Tibial artery (tissue), 4 donors: ENCODE data around the gene PIAS1.

ENCODE experiments used
- DNase-seq, 2 donors: peaks; one replicate each; pipeline ENCODE4 v3.0.0-alpha.2; 2019
- H3K27ac ChIP-seq, 2 donors: fragments of 200-600 bp; sonication (generic) in 1 of 2; 1 replicate in 1 of 2; 2 replicates in 1 of 2; pipeline ENCODE4 v1.5.1; 2018 to 2019; ENCODE audit warnings: mild to moderate bottlenecking in 1 of 2
- H3K27me3 ChIP-seq, 2 donors: fragments of 200-600 bp; sonication (generic) in 1 of 2; one replicate each; pipeline versions ENCODE4 v1.5.1 to v1.6.0; 2016 to 2019
- H3K36me3 ChIP-seq, 3 donors: fragments of 200-600 bp; sonication (generic) in 2 of 3; one replicate each; pipeline ENCODE4 v1.5.1; 2016 to 2019; ENCODE audit warnings: mild to moderate bottlenecking in 2 of 3
- H3K4me1 ChIP-seq, 4 donors: fragments of 200-600 bp; sonication (generic) in 2 of 4; 1 replicate in 3 of 4; 2 replicates in 1 of 4; pipeline ENCODE4 v1.5.1; 2016 to 2019
- H3K4me3 ChIP-seq, 2 donors: fragments of 200-600 bp; sonication (generic) in 1 of 2; 1 replicate in 1 of 2; 2 replicates in 1 of 2; pipeline ENCODE4 v1.5.1; 2018 to 2019; ENCODE audit warnings: mild to moderate bottlenecking in 2 of 2
- H3K9me3 ChIP-seq, 3 donors: fragments of 200-600 bp; sonication (generic) in 1 of 3; one replicate each; pipeline ENCODE4 v1.5.1; 2016 to 2019
- CTCF ChIP-seq, 2 experiments: fragments of 200-600 bp in 1 of 2; fragments of 450-650 bp in 1 of 2; IDR thresholded peaks; one replicate each; pipeline ENCODE4 v1.5.1; 2017 to 2019; ENCODE audit warnings: antibody characterized with exemption in 2 of 2, mild to moderate bottlenecking in 1 of 2, moderate library complexity in 1 of 2
- intact Hi-C: fragments of 100-400 bp; cut with DNase I; formaldehyde crosslinking; loops from one replicate; pipeline ENCODE4 v1.15.0; 2023; ENCODE audit warnings: low total_unique reads

Gene PIAS1

GRCh38 chr15:68107142-68107541, 53.0 kb downstream of the PIAS1 start:
- peaks cover 0 to 13% (median 6%) of the 10 kb centered on the region in 3 donors for H3K36me3 ChIP-seq
- no peak overlapping the region for H3K4me3 ChIP-seq
- peaks cover 0 to 38% (median 8%) of the 10 kb centered on the region in 4 donors for H3K4me1 ChIP-seq
- no peaks in the 10 kb centered on the region for H3K9me3 ChIP-seq
- no peak for DNase-seq
- intact Hi-C loops, result no loop called here
- TF ChIP-seq CTCF (IDR thresholded peaks at IDR 0.05), result no peak
- no peak overlapping the region for H3K27ac ChIP-seq
- no peaks in the 10 kb centered on the region for H3K27me3 ChIP-seq

- Histone ChIP-seq H3K4me1 (peaks cover 0 to 67% (median 22%) of the 10 kb centered on the region in 4 donors), H3K27ac (no peak overlapping the region), H3K36me3 (no peaks in the 10 kb centered on the region), H3K4me3 (no peak overlapping the region), H3K9me3 (no peaks in the 10 kb centered on the region), H3K27me3 (no peaks in the 10 kb centered on the region)
- intact Hi-C loops, result no loop called here
- DNase-seq, result no peak
- no peak for TF ChIP-seq CTCF (IDR thresholded peaks at IDR 0.05)
These were observed 58.6 kb downstream of the PIAS1 start for GRCh38 chr15:68112706-68113105.

GRCh38 chr15:68113273-68113672, 59.2 kb downstream of the PIAS1 start:
- peaks cover 0 to 68% (median 22%) of the 10 kb centered on the region in 4 donors for H3K4me1 ChIP-seq
- peak overlapping the region in 1 of 2 donors; percentile 31 for H3K27ac ChIP-seq
- no peaks in the 10 kb centered on the region for H3K36me3 ChIP-seq
- intact Hi-C loops, result no loop called here
- no peak overlapping the region for H3K4me3 ChIP-seq
- DNase-seq, result no peak
- H3K27me3 ChIP-seq, result no peaks in the 10 kb centered on the region
- no peaks in the 10 kb centered on the region for H3K9me3 ChIP-seq
- TF ChIP-seq CTCF (IDR thresholded peaks at IDR 0.05), result no peak

- no peak for DNase-seq
- no peak for TF ChIP-seq CTCF (IDR thresholded peaks at IDR 0.05)
- Histone ChIP-seq H3K4me3 (no peak overlapping the region), H3K27ac (peak overlapping the region in 1 of 2 donors; percentile 31), H3K4me1 (peaks cover 0 to 70% (median 19%) of the 10 kb centered on the region in 4 donors), H3K9me3 (no peaks in the 10 kb centered on the region), H3K36me3 (no peaks in the 10 kb centered on the region), H3K27me3 (no peaks in the 10 kb centered on the region)
- intact Hi-C loops, result no loop called here
These were observed 59.6 kb downstream of the PIAS1 start for GRCh38 chr15:68113751-68114150.

GRCh38 chr15:68114356-68114755, 60.2 kb downstream of the PIAS1 start:
- Histone ChIP-seq H3K27me3 (no peaks in the 10 kb centered on the region), H3K4me3 (peak overlapping the region; percentile 28 to 38), H3K9me3 (no peaks in the 10 kb centered on the region), H3K36me3 (no peaks in the 10 kb centered on the region), H3K27ac (peak overlapping the region; percentile 21 to 31), H3K4me1 (peaks cover 0 to 70% (median 18%) of the 10 kb centered on the region in 4 donors)
- DNase-seq, result no peak
- TF ChIP-seq CTCF (IDR thresholded peaks at IDR 0.05), result no peak
- intact Hi-C loops, result no loop called here

GRCh38 chr15:68114840-68115239, 60.7 kb downstream of the PIAS1 start:
- H3K4me1 ChIP-seq, result peaks cover 0 to 68% (median 18%) of the 10 kb centered on the region in 4 donors
- DNase-seq, result no peak
- intact Hi-C loops, result no loop called here
- peak overlapping the region; percentile 21 to 31 for H3K27ac ChIP-seq
- H3K9me3 ChIP-seq, result no peaks in the 10 kb centered on the region
- H3K4me3 ChIP-seq, result peak overlapping the region; percentile 28 to 38
- no peaks in the 10 kb centered on the region for H3K36me3 ChIP-seq
- TF ChIP-seq CTCF (IDR thresholded peaks at IDR 0.05), result no peak
- H3K27me3 ChIP-seq, result no peaks in the 10 kb centered on the region
